GM23248 (cell line): ENCODE data around the gene CIDEB. TPM values are rescaled to one million over a fixed set of nuclear protein-coding genes. Genes with fewer than 3 reads are reported as not detected.

Experiments
- DNase-seq: peaks from one replicate; pipeline ENCODE4 v3.0.0-alpha.2; 2015
- H2AFZ ChIP-seq: fragments of 200-600 bp; sonication (generic); 2 replicates; pipeline ENCODE4 v1.6.1; 2016; ENCODE audit warnings: antibody characterized with exemption
- H3F3A ChIP-seq: fragments of 200-600 bp; sonication (generic); 2 replicates; pipeline ENCODE4 v1.6.1; 2016; ENCODE audit warnings: mild to moderate bottlenecking, antibody characterized with exemption, mixed run types; ENCODE audit not compliant: insufficient read depth
- H3K27ac ChIP-seq: fragments of 200-600 bp; sonication (generic); 2 replicates; pipeline ENCODE4 v1.5.1; 2016; ENCODE audit warnings: mild to moderate bottlenecking
- H3K27me3 ChIP-seq: fragments of 200-600 bp; sonication (generic); replicated peaks from 2 replicates; pipeline ENCODE4 v1.6.1; 2016; ENCODE audit warnings: mild to moderate bottlenecking; ENCODE audit not compliant: insufficient read depth
- H3K36me3 ChIP-seq: fragments of 200-600 bp; sonication (generic); 2 replicates; pipeline ENCODE4 v1.6.1; 2016; ENCODE audit warnings: low read depth, mild to moderate bottlenecking
- H3K4me1 ChIP-seq: fragments of 200-600 bp; sonication (generic); 2 replicates; pipeline ENCODE4 v1.6.1; 2016; ENCODE audit warnings: mild to moderate bottlenecking; ENCODE audit not compliant: insufficient read depth
- H3K4me2 ChIP-seq: fragments of 200-600 bp; sonication (generic); one replicate; pipeline ENCODE4 v1.6.1; 2016; ENCODE audit warnings: mild to moderate bottlenecking; ENCODE audit not compliant: unreplicated experiment
- H3K4me3 ChIP-seq: fragments of 200-600 bp; sonication (generic); 2 replicates; pipeline ENCODE4 v1.5.1; 2016; ENCODE audit warnings: mild to moderate bottlenecking
- H3K79me2 ChIP-seq: fragments of 200-600 bp; sonication (generic); 2 replicates; pipeline ENCODE4 v1.6.1; 2016; ENCODE audit warnings: mild to moderate bottlenecking; ENCODE audit not compliant: insufficient read depth
- H3K9ac ChIP-seq: fragments of 200-600 bp; sonication (generic); 2 replicates; pipeline ENCODE4 v1.6.1; 2016; ENCODE audit warnings: mild to moderate bottlenecking
- H3K9me2 ChIP-seq: fragments of 200-600 bp; sonication (generic); 2 replicates; pipeline ENCODE4 v1.6.1; 2016; ENCODE audit warnings: mixed run types, mild to moderate bottlenecking, moderate library complexity; ENCODE audit not compliant: insufficient read depth
- H3K9me3 ChIP-seq: fragments of 200-600 bp; sonication (generic); one replicate; pipeline ENCODE4 v1.6.1; 2017; ENCODE audit warnings: low read depth
- H4K20me1 ChIP-seq: fragments of 200-600 bp; sonication (generic); 2 replicates; pipeline ENCODE4 v1.6.0; 2016; ENCODE audit not compliant: insufficient read depth
- EZH2 ChIP-seq: fragments of 200-600 bp; sonication (generic); IDR thresholded peaks from 2 replicates; pipeline ENCODE4 v1.6.1; 2018; ENCODE audit warnings: antibody characterized with exemption, mild to moderate bottlenecking; ENCODE audit not compliant: insufficient read depth, poor library complexity, severe bottlenecking
- EZH2phosphoT487 ChIP-seq: fragments of 200-600 bp; sonication (generic); IDR thresholded peaks from 2 replicates; pipeline ENCODE4 v1.6.1; 2018; ENCODE audit warnings: antibody characterized with exemption, moderate library complexity, mild to moderate bottlenecking, low read depth; ENCODE audit not compliant: insufficient read depth
- WGBS, 2 experiments: methylation state at CpG; one replicate each; pipeline ENCODE4 v1.1.6; 2015 to 2017; ENCODE audit warnings: low lambda C conversion rate in 2 of 2, low coverage in 1 of 2; ENCODE audit errors: missing lambda C conversion rate in 2 of 2; 5-methylcytosine and 5-hydroxymethylcytosine counted together
- in situ Hi-C: fragments of 300-500 bp; cut with MboI; formaldehyde crosslinking; loops from 2 replicates; pipeline ENCODE4 v1.15.0; 2020
- polyA plus RNA-seq: library from polyadenylated mRNA; unstranded; fragments of >200 nt; fragmentation: Nextera tagmentation; extraction: Ambion mirVana; gene quantifications from 2 replicates; pipeline ENCODE4 v1.2.1, GENCODE V29; 2016
- total RNA-seq: library from RNA; depleted of rRNA; stranded (reverse); fragments of >200 nt; shearing (Covaris generic); gene quantifications from 2 replicates; pipeline ENCODE4 v1.2.3, GENCODE V29; 2014

The CIDEB gene
- total and polyA plus RNA-seq, 2 experiments from 2014 or later: 1.2 to 2.1 TPM

DNA sequence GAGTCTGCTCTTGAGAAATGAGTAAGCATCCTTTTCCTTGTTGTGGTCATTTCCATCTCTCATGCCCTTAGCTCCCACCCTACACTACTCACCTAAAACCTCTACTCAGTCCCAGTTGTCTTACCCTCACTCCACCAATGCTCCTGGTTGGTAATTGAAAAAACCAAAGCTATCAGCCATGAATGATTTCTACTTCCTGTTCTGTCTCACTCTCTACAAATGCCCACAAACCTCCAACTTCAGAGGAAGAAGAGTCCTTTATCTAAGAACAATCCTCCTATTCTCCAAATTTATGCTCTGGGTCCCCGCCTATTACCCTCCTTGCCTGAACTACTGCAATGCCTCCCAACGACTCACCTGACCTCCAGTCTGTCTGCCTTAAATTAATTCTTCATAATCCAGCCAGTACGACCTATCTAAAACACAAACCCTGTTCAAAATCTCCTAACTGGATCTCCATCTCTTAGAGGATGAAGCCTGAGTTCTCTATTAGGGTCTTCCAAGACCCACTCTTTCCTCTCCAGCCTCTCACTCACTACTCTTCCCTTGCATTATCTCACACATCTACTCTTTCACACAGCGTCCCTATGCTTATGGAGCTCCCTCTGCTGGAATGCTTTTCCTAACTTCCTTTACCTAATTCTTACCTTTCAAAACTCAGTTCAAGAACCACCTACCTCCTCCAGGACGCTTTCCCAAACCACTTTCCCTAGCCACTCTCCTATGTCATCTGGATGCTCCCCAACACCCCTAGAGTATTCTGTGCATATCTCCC, 10.4 kb downstream of the CIDEB start:
- Histone ChIP-seq H3K27me3 (no peaks in the 10 kb centered on the region), H3K79me2 (peaks cover 26% of the 10 kb centered on the region)
- DNase-seq: peak; percentile 38

DNA sequence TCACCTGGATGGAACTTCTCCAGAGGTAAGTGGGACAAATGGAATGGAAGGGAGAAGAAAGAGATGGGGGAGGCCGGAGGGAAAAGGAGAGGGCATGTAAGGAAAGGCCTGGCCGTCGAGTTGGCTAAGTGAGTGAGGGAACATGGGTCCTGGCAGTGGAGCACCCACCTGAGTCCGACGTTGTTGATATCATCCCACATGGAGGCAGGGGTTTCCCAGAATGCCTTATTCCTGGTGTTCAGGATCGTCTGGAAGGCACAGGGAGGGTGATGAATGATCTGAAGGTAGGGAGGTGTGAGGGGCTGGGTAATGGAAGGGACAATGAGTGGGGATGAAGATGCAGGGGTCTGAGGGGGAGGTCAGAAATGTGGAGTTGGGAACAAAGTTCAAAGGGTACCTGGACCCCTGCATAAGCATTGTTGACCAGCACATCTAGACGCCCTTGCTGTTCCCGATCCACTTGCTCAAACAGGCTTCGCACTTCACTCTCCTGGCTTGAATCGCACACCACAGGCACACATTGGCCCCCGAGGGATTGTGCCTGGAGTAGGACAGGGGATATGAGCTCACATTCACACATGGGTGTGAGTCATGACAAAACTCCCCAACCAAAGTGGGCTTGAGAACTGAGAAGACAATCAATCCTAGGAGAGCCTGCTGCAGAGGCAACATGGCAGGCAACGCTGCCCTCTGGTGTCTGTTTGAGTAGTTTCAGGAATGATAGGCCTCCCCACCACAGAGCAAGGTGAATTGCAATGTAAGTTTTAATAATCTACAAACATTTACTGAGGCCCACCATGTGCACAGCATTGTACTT, 11.2 kb downstream of the CIDEB start:
- Histone ChIP-seq H3K9ac (peak overlapping the region; percentile 19; the same call in 1 of the 2 replicates), H3K4me1 (peaks cover 17% of the 10 kb centered on the region), H3K27me3 (no peaks in the 10 kb centered on the region), H3K4me3 (no peak overlapping the region), H3K9me3 (no peaks in the 10 kb centered on the region), H3K27ac (peak overlapping the region; percentile 38; the same call in 1 of the 2 replicates), H3K36me3 (peaks cover 2% of the 10 kb centered on the region; the same call in 1 of the 2 replicates), H2AFZ (peak overlapping the region; percentile 51; the same call in 1 of the 2 replicates), H3F3A (peaks cover 23% of the 10 kb centered on the region; the same call in 1 of the 2 replicates), H3K79me2 (peaks cover 18% of the 10 kb centered on the region), H3K9me2 (no peaks in the 10 kb centered on the region), H4K20me1 (no peaks in the 10 kb centered on the region), H3K4me2 (no peak overlapping the region)
- 41 to 44% methylated on average over 12 of the region's 12 CpGs for WGBS, 2 experiments
- TF ChIP-seq EZH2 (no peak), EZH2phosphoT487 (no peak)
- DNase-seq: peak; percentile 94
- in situ Hi-C loops: loop anchor here (10.0 kb wide), 1 partner anchor 52 kb away; the partner anchor contains the start of gene TINF2

More for the DNA sequence above, 10.4 kb downstream of the CIDEB start:
- in situ Hi-C loops: loop anchor here (10.0 kb wide), 1 partner anchor 53 kb away; the partner anchor contains the start of gene TINF2
- H3K9ac ChIP-seq: no peak overlapping the region
- peaks cover 23% of the 10 kb centered on the region; the same call in 1 of the 2 replicates for H3F3A ChIP-seq
- H3K9me2 ChIP-seq: no peaks in the 10 kb centered on the region
- no peaks in the 10 kb centered on the region for H3K9me3 ChIP-seq
- TF ChIP-seq EZH2: no peak
- no peak for TF ChIP-seq EZH2phosphoT487
- H4K20me1 ChIP-seq: no peaks in the 10 kb centered on the region
- H3K27ac ChIP-seq: no peak overlapping the region
- no peak overlapping the region for H3K4me2 ChIP-seq
- no peak overlapping the region for H3K4me3 ChIP-seq
- H3K4me1 ChIP-seq: peaks cover 17% of the 10 kb centered on the region
- peaks cover 6% of the 10 kb centered on the region; the same call in 1 of the 2 replicates for H3K36me3 ChIP-seq
- 45 to 51% methylated on average over 5 of the region's 5 CpGs for WGBS, 2 experiments
- H2AFZ ChIP-seq: no peak overlapping the region

DNA sequence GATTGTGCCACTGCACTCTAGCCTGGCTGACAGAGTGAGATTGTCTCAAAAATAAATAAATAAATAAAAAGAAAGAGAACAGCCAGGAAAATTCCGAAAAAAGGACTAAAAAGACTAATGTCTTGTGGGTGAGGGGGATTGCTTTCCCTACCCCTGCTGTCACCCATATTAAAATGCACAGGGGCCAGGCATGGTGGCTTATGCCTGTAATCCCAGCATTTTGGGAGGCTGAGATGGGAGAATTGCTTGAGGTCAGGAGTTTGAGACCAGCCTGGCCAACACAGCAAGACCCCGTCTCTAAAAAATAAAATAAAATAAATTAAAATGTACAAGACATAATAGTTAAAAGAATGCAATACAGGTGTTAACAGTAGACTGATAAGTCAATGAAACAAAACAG, 14.3 kb downstream of the CIDEB start:
- no peak for TF ChIP-seq EZH2
- no peak for TF ChIP-seq EZH2phosphoT487
- no peaks in the 10 kb centered on the region for H4K20me1 ChIP-seq

More for the DNA sequence above, 14.3 kb downstream of the CIDEB start:
- Histone ChIP-seq H3K9me3 (no peaks in the 10 kb centered on the region), H2AFZ (no peak overlapping the region), H3K9me2 (no peaks in the 10 kb centered on the region), H3K4me3 (no peak overlapping the region), H3K4me1 (peaks cover 8% of the 10 kb centered on the region), H3K36me3 (peaks cover 2% of the 10 kb centered on the region; the same call in 1 of the 2 replicates), H3F3A (peaks cover 14% of the 10 kb centered on the region; the same call in 1 of the 2 replicates), H3K27ac (no peak overlapping the region), H3K9ac (no peak overlapping the region), H3K4me2 (no peak overlapping the region), H3K27me3 (no peaks in the 10 kb centered on the region), H3K79me2 (no peaks in the 10 kb centered on the region)
- no peak for DNase-seq
- in situ Hi-C loops: loop anchor here (10.0 kb wide), 1 partner anchor 49 kb away; the partner anchor contains the start of gene TINF2
- WGBS, 2 experiments: 92 to 93% methylated on average over 2 of the region's 2 CpGs
